Cardiac muscle cell (in vitro differentiated cells and primary cell): Measurements from ENCODE around the gene ACADVL. TPM values are rescaled to one million over a fixed set of nuclear protein-coding genes. Genes with fewer than 3 reads are reported as not detected.

ENCODE experiments used
- DNase-seq, 2 donors: peaks; one replicate each; pipeline versions ENCODE4 v3.0.0 to v3.0.0-alpha.2; 2010 to 2017; ENCODE audit warnings: low read depth in 1 of 2, low spot score in 1 of 2
- H3K27ac ChIP-seq: fragments of 200-600 bp; sonication (generic); 2 replicates; pipeline ENCODE4 v1.5.1; 2016
- H3K27me3 ChIP-seq: fragments of 200-600 bp; sonication (generic); 2 replicates; pipeline ENCODE4 v1.6.0; 2016; ENCODE audit warnings: control low read depth
- H3K36me3 ChIP-seq: fragments of 200-600 bp; sonication (generic); 2 replicates; pipeline ENCODE4 v1.5.1; 2016; ENCODE audit warnings: control low read depth
- H3K4me1 ChIP-seq: fragments of 200-600 bp; sonication (generic); 2 replicates; pipeline ENCODE4 v1.8.1; 2017; ENCODE audit warnings: low read depth, mild to moderate bottlenecking, mixed run types
- H3K4me3 ChIP-seq: fragments of 200-600 bp; sonication (generic); 2 replicates; pipeline ENCODE4 v1.5.1; 2016; ENCODE audit warnings: mild to moderate bottlenecking
- H3K9me3 ChIP-seq: fragments of 200-600 bp; sonication (generic); 2 replicates; pipeline ENCODE4 v1.5.1; 2017; ENCODE audit warnings: low read depth, mild to moderate bottlenecking, control low read depth
- CTCF ChIP-seq: IDR thresholded peaks from 2 replicates; pipeline ENCODE4 v1.5.1; 2012; ENCODE audit warnings: low read depth, mild to moderate bottlenecking, low read length
- polyA plus RNA-seq: library from polyadenylated mRNA; unstranded; fragments of >200 nt; fragmentation: Nextera tagmentation; extraction: Ambion mirVana; gene quantifications from 2 replicates; pipeline ENCODE4 v1.2.1, GENCODE V29; 2016
- total RNA-seq: library from RNA; depleted of rRNA; stranded (reverse); fragments of >200 nt; gene quantifications from 2 replicates; pipeline ENCODE4 v1.2.3, GENCODE V29; 2016

Gene ACADVL
- total and polyA plus RNA-seq, 2 experiments from 2014 or later: 364 to 681 TPM

DNA sequence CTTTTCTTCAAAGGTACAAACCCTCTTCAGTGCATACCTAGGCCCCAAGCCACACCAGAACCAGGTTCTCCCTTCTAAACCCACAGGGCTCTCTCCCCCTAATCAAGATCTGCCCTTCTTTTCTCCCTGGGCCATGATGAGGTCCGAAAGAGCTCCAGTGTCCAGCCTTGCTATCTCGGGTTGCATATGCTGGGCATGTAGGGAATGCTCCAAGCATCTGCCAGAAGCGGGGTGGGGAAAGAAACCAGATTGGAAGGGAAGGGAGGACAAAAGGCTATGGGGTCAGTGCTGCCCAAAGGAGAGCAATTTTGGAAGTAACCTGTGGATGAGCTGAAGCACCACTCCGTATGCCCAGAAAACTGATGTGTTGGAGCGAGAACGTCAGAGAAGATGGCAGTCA lies 29.5 kb downstream of the ACADVL start:
- no peaks in the 10 kb centered on the region for H3K27me3 ChIP-seq
- H3K4me1 ChIP-seq: peaks cover 19% of the 10 kb centered on the region
- H3K36me3 ChIP-seq: peaks cover 17% of the 10 kb centered on the region
- no peak overlapping the region for H3K4me3 ChIP-seq
- peak overlapping the region; percentile 70 for H3K27ac ChIP-seq
- TF ChIP-seq CTCF: no peak
- no peak for DNase-seq
- H3K9me3 ChIP-seq: no peaks in the 10 kb centered on the region

DNA sequence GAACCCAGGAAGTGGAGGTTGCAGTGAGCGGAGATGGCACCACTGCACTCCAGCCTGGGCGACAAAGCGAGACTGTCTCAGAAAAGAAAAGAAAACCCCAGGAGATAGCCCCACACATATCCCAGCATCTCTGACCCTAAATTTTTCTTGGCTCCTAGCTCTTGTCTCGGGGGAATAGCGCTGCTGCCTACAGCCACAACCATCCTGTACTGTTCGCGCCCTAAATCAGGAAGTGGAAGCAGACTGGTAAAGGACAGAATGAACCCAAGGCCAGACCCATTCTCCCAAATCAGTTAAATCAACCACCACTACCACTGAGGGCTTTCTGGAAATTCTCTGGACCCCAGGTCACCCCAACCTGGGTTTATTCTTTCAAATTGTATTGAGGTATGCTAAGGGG lies 30.1 kb downstream of the ACADVL start:
- Histone ChIP-seq H3K4me1 (peaks cover 19% of the 10 kb centered on the region), H3K4me3 (peak overlapping the region; percentile 69), H3K27ac (peak overlapping the region; percentile 99), H3K9me3 (no peaks in the 10 kb centered on the region), H3K27me3 (no peaks in the 10 kb centered on the region), H3K36me3 (peaks cover 14% of the 10 kb centered on the region)
- no peak for TF ChIP-seq CTCF
- no peak for DNase-seq

- H3K4me1 ChIP-seq: peaks cover 19% of the 10 kb centered on the region
- DNase-seq: no peak
- no peaks in the 10 kb centered on the region for H3K9me3 ChIP-seq
- H3K36me3 ChIP-seq: peaks cover 11% of the 10 kb centered on the region
- H3K4me3 ChIP-seq: peak overlapping the region; percentile 69
- peak overlapping the region; percentile 99 for H3K27ac ChIP-seq
- TF ChIP-seq CTCF: no peak
- H3K27me3 ChIP-seq: no peaks in the 10 kb centered on the region
These were observed 31.2 kb downstream of the ACADVL start for GRCh38 chr17:7250695-7251627.

- peaks cover 19% of the 10 kb centered on the region for H3K4me1 ChIP-seq
- no peak for TF ChIP-seq CTCF
- no peaks in the 10 kb centered on the region for H3K9me3 ChIP-seq
- H3K36me3 ChIP-seq: peaks cover 8% of the 10 kb centered on the region
- DNase-seq: peak; percentile 98 to 100
- H3K27me3 ChIP-seq: no peaks in the 10 kb centered on the region
- H3K4me3 ChIP-seq: peak within 1 kb of the TSS; percentile 69
- peak within 1 kb of the TSS; percentile 99 for H3K27ac ChIP-seq
These were observed 32.0 kb downstream of the ACADVL start, which contains the start of gene CTDNEP1 for GRCh38 chr17:7251661-7252175. CTDNEP1 (minus strand) TSS chr17:7251734; CDS start chr17:7251296, 438 bp downstream.

DNA sequence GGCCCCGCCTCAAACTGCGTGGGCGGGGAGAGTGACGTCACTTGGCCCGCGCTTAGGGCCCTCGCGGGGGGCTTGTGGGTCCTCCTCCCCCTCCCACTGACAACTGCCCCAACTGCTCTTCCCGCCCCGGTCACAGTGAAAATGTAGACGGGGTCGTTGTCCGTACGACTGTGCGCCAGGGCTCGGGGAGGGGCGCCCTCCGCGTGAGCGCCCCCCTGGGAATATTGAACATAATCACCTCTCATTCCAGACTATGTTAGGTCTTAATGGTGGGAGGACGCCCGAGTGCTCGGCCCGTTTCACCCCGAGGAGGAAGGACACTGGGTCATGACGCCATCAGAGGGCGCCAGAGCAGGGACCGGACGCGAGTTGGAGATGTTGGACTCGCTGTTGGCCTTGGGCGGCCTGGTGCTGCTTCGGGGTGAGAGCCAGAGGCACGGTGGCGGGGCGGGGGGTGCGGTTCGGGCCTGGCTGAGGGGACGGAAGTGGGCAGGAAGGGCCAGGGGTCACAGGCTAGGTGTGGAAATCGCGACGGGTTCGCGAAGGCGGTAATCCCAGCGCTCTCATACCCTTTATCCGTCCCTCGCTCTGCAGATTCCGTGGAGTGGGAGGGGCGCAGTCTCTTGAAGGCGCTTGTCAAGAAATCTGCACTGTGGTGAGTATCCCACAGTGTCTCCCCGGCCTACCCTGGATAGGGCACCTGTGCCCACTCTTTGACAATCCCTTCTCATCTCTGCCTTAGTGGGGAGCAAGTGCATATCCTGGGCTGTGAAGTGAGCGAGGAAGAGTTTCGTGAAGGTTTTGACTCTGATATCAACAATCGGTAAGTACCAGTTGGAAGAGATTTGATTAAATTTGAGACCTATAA lies 32.7 kb downstream of the ACADVL start, which contains the start of gene ELP5:
Gene ELP5, plus strand, starts transcription at position 40 of the 868 bp plus-strand sequence. Its CDS starts 336 bp downstream, at position 376.
- Histone ChIP-seq H3K9me3 (no peaks in the 10 kb centered on the region), H3K4me3 (peak within 1 kb of the TSS; percentile 69), H3K4me1 (peaks cover 19% of the 10 kb centered on the region), H3K27me3 (no peaks in the 10 kb centered on the region), H3K36me3 (peaks cover 9% of the 10 kb centered on the region), H3K27ac (peak within 1 kb of the TSS; percentile 99)
- DNase-seq: peak; percentile 94 to 97
- peak; percentile 10 for TF ChIP-seq CTCF
